ENCODE data around the gene TYRP1.

DNA sequence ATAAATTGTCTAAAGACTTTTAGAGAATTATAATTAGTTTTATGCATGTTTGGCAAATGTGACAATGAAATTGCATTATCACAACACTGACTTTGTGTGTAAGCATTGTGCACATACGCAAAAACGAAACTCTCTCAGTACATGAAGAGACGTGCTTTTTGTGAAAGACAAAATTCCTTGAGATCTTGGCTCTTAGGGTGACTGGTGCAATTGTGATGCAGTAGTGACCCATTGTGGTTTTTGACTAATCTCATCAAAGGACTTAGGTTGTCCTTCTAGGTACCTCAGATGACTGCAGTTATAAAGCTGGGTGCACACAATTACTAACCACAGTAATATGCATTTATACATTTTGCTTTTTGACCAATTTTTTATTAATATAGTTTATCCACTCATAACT, 25.3 kb upstream of the TYRP1 start:
- TF ChIP-seq POLR2AphosphoS5 (IDR thresholded peaks at IDR 0.05; ENCODE audit: low read depth, low read length) (no peak), POLR2A (IDR thresholded peaks at IDR 0.05; ENCODE audit: low read depth, low read length) (no peak)
